ENCODE measurements around the gene RBM33.
"Not testable (repeated sequence)": the region's sequence is repeated elsewhere in the genome, so short reads cannot be mapped to it uniquely, and the experiment has no call there.

Gene RBM33

GRCh38 chr7:155686620-155687324, 42.3 kb downstream of the RBM33 start:
- not testable (repeated sequence) for DNase-seq (ENCODE audit: low read depth in 2 of 2, low spot score in 1 of 2)

GRCh38 chr7:155688237-155688636, 43.8 kb downstream of the RBM33 start:
- DNase-seq (ENCODE audit: low read depth in 2 of 2, low spot score in 1 of 2) = not testable (repeated sequence)

DNA sequence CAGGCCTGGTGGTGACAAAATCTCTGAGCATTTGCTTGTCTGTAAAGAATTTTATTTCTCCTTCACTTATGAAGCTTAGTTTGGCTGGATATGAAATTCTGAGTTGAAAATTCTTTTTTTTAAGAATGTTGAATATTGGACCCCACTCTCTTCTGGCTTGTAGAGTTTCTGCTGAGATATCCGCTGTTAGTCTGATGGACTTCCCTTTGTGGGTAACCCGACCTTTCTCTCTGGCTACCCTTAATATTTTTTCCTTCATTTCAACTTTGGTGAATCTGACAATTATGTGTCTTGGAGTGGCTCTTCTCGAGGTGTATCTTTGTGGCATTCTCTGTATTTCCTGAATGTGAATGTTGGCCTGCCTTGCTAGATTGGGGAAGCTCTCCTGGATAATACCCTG, 46.2 kb downstream of the RBM33 start:
- DNase-seq (ENCODE audit: low read depth in 2 of 2, low spot score in 1 of 2) = not testable (repeated sequence)

GRCh38 chr7:155692317-155692716, 47.9 kb downstream of the RBM33 start:
- DNase-seq (ENCODE audit: low read depth in 2 of 2, low spot score in 1 of 2) = no peak

DNA sequence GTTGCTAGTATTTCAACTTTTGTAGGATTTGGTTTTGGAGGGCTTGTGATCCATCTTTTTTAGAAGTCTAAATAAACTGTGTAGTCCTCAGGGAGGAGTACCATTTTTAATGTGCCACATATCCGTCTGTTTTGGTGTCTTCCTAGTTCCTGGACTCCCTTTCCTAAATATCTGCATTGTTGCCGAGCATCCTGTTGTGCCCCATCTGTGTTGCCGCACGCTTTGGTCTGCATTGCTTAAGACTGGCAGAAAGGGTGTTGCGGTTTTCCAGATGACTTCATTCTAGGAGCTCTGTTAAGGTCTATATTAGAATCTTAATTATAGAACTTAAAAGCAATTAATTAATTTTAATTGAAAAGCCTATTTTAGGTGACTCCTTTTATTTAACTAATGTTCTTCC, 49.4 kb downstream of the RBM33 start:
- no peak for DNase-seq (ENCODE audit: low read depth in 2 of 2, low spot score in 1 of 2)

DNA sequence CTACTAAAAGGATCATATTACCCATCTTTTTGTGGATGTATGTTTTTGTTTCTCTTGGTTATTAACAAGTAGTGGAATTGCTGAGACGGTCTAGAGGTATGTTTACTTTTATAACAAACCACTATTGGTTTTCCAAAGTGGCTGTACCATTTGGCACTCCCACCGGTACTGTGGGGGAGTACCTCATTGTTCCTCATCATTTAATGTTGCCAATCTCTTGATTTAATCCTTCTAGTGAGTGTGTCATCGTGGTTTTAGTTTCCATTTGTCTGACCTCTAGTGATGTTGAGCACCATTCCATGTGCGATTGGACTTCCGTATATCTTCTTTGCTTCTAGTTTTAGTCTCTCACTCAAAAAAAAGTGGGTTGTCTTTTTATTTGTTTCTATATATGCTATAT, 50.4 kb downstream of the RBM33 start:
- no peak for DNase-seq (ENCODE audit: low read depth in 2 of 2, low spot score in 1 of 2)

DNA sequence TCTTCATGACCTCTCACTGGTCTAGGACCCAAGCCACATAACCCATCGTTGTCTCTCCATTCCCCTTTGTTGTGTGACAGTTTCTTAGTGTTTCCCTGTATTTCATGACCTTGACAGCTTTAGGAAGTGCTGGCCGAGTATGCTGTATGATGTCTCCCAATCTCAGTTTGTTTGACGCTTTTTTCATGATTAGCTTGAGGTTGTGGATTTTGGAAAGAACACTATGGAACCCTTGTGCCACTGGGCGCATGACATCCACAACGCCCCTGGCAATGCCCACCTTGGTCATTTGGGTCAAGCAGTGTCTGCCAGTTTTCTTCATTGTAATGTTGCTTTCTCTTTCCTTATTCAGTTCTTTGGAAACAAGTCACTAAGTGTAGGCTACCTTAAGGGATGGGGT, 52.3 kb downstream of the RBM33 start:
- DNase-seq (ENCODE audit: low read depth in 2 of 2, low spot score in 1 of 2) = no peak

DNA sequence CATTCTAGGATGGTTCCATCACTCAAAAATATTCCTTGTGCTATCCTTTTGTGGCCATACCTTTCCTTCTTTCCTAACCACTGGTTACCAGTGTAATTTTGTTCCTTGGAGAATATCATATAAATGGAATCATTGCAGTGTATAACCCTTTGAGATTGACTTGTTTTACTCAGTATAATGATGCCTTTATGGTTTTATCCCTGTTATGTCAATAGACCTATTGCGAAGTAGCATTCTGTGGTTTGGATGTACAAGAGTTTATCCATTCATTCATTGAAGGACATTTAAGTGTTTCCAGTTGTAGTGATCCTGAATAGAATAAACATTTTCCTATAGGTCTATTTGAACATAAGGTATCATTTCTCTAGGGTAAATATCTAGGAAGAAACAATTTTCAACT, 54.2 kb downstream of the RBM33 start:
- DNase-seq (ENCODE audit: low read depth in 2 of 2, low spot score in 1 of 2) = no peak

DNA sequence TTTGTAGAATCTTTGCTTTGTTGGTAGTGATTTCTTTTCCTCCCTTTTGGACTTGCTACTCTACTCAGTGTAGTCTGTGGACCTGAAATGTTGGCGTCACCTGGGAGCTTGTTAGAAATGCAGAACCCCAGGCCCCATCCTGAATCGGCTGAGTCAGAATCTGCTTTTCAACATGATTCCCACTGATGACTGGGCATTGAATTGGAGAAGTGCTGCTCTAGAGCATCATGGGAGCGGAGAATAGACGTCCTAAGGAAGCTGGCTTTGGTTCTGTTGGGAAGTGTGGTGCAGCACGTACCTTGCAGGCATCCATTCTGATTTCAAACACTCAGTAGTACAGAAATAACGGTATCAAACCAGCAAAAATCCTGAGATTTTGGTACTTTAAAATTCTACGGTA, 54.7 kb downstream of the RBM33 start:
- no peak for DNase-seq (ENCODE audit: low read depth in 2 of 2, low spot score in 1 of 2)

- no peak for DNase-seq (ENCODE audit: low read depth in 2 of 2, low spot score in 1 of 2)
Measured at GRCh38 chr7:155700847-155701246, 56.4 kb downstream of the RBM33 start.

DNA sequence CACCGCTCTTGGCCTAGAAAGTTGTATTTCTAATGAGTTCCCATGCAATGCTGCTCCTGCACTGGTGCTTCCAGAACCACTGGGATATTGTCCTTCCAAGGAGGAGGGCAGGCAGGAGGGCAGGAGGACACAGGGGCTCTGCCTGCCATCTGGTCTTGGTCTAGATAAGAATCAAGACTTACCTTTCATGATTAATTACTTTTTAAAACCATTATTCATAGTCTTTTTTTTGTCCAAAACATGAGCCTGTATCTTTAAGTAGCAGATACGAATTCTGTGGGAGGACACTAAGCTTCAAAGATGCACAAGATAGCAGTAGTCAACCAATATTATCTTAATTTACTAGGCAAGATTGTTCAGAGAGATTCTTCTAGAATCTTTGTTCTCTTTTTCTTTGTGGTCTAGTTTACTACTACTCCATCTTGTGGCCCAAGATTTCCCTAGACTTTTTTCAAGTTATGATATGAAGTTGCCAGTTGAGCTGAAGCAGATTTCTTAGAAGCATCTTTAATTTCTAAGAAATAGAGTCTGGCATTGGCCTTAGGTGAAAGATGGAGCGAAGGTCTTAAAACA, 57.6 kb downstream of the RBM33 start:
- no peak for DNase-seq (ENCODE audit: low read depth in 2 of 2, low spot score in 1 of 2)

GRCh38 chr7:155702616-155703015, 58.2 kb downstream of the RBM33 start:
- DNase-seq (ENCODE audit: low read depth in 2 of 2, low spot score in 1 of 2) = no peak

- DNase-seq (ENCODE audit: low read depth in 2 of 2, low spot score in 1 of 2) = no peak
Measured at GRCh38 chr7:155705623-155706360, 61.3 kb downstream of the RBM33 start.

- DNase-seq (ENCODE audit: low read depth in 2 of 2, low spot score in 1 of 2) = no peak
Measured at GRCh38 chr7:155706376-155706775, 61.9 kb downstream of the RBM33 start.

- DNase-seq (ENCODE audit: low read depth in 2 of 2, low spot score in 1 of 2) = no peak
Measured at GRCh38 chr7:155709453-155709852, 65.0 kb downstream of the RBM33 start.

GRCh38 chr7:155710031-155710430, 65.6 kb downstream of the RBM33 start:
- DNase-seq (ENCODE audit: low read depth in 2 of 2, low spot score in 1 of 2) = no peak

GRCh38 chr7:155710530-155710929, 66.1 kb downstream of the RBM33 start:
- DNase-seq (ENCODE audit: low read depth in 2 of 2, low spot score in 1 of 2) = no peak

GRCh38 chr7:155711081-155711480, 66.6 kb downstream of the RBM33 start:
- no peak for DNase-seq (ENCODE audit: low read depth in 2 of 2, low spot score in 1 of 2)

DNA sequence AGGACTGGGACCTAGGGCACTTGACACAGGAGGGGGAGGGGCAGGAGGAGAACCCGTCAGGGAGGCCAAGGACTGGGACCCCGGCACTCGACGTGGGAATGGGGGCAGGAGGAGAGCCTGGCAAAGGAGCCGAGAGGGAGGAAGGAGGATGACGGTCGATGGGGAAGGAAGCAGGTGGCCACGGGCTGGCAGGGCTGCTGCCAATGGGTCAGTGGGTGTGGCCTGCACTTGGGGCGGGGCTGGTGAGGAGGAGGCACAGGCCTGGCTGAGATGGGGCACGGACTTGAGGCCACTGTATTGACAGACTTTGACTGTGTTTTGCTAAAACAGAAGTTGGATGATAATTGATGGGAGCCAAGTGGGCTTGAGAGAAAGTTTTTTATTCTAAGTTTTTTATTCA, 68.9 kb downstream of the RBM33 start:
- no peak for DNase-seq (ENCODE audit: low read depth in 2 of 2, low spot score in 1 of 2)

DNA sequence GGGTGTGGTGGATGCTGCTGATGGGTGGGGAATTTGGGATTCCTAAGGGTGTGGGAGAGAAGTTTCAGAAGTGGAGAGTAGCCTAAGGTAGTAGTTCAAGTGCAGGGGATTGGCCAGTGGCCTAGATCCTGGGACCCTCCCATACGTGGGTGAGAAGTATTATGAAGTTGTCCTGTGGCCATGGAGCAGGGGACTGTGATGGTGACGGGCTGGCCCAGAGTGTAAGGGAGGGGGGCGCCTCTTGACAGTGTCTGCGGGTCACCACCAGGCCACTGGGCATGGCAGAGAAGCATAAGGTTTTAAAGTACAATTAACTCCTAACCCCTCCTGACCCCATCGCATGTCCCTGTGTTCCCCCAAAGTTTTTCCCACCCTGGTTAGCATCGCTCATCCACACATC, 70.2 kb downstream of the RBM33 start:
- DNase-seq (ENCODE audit: low read depth in 2 of 2, low spot score in 1 of 2) = no peak

DNA sequence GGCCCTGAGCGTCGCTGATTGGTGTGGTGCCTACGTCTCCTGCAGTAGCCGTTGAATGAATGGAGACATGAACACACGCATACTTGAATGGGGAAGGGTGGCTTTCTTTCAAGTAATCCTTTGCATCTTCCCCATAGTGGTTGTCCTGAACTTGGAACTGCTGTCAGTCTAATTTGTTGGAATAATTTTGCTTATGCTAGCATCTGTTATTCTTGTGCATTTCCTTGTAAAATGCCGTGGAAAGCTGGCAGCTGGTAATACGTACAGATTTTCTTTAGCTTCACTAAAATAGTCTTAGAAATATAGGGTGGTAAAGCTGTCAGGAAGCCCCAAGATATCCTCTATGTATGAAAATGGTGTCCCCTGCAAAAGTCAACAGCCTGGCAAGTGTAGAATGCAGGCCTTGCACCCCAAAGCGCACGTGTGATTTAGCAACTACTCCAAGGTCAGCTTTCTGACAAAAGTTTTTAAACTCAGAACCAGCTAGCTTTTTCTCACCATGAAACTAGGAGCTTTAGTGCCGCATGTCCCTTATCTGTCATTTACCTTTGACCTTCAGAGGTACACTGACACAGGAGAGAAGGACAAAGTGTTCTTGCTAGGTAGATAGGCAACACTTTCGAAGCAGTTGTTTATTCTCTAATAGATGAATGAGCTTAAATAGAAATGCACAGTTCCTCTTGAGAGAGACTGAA, 70.8 kb downstream of the RBM33 start:
- no peak for DNase-seq (ENCODE audit: low read depth in 2 of 2, low spot score in 1 of 2)
